A673 (cell line): ENCODE data around the gene CEP126.

ENCODE experiments used
- CTCF ChIP-seq: fragments of 300-800, 200-600 bp; sonication (generic); conservative IDR thresholded peaks from 2 replicates; pipeline ENCODE4 v1.5.1; 2017; ENCODE audit warnings: low read depth, mild to moderate bottlenecking, antibody characterized with exemption, low read length, moderate library complexity, mixed read lengths
- EZH2 ChIP-seq: fragments of 200-600 bp; sonication (generic); IDR thresholded peaks from 2 replicates; pipeline ENCODE4 v1.6.1; 2017; ENCODE audit warnings: borderline replicate concordance, low read depth, mild to moderate bottlenecking, mixed read lengths, antibody characterized with exemption, low read length; ENCODE audit not compliant: poor library complexity, severe bottlenecking

GRCh38 chr11:101987370-101987769, 72.6 kb downstream of the CEP126 start:
- TF ChIP-seq CTCF (no peak), EZH2 (no peak)
